Kidney tubule cell (primary cell): ENCODE results near the gene PDCD11.
"Not testable (repeated sequence)": the region's sequence is repeated elsewhere in the genome, so short reads cannot be mapped to it uniquely, and the experiment has no call there.

Experiments used
- DNase-seq: peaks from one replicate; pipeline ENCODE4 v3.0.0-alpha.2; 2018; ENCODE audit warnings: low spot score

The PDCD11 gene

GRCh38 chr10:103396067-103396788 is at the start of gene PDCD11, which contains the start of gene ATP5MK:
PDCD11 (plus strand) TSS chr10:103396626; CDS start chr10:103398427, 1,801 bp downstream.
ATP5MK (minus strand) TSS chr10:103396475; CDS start chr10:103392457, 4,018 bp downstream.
- peak; percentile 99 for DNase-seq

GRCh38 chr10:103350175-103350516 is 46.3 kb upstream of the PDCD11 start:
- DNase-seq = peak; percentile 6

GRCh38 chr10:103350517-103351260 is 45.7 kb upstream of the PDCD11 start, which contains the start of gene PCGF6:
PCGF6 (minus strand) TSS chr10:103351140; CDS start chr10:103351066, 74 bp downstream.
- peak; percentile 83 for DNase-seq

- no peak for DNase-seq
Measured at GRCh38 chr10:103353281-103353680, 43.1 kb upstream of the PDCD11 start.

DNA sequence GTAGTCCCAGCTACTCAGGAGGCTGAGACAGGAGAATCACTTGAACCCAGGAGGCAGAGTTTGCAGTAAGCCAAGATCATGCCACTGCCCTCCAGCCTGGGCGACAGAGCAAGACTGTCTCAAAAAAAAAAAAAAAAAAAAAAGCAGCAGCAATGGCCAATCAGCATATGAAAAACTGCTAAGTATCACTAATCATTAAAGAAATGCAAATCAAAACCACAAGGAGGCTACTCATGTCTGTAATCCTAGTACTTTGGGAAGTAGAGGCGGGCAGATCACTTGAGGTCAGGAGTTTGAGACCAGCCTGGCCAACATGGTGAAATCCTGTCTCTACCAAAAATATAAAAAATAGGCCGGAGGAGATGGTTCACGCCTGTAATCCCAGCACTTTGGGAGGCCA is 41.9 kb upstream of the PDCD11 start:
- not testable (repeated sequence) for DNase-seq

DNA sequence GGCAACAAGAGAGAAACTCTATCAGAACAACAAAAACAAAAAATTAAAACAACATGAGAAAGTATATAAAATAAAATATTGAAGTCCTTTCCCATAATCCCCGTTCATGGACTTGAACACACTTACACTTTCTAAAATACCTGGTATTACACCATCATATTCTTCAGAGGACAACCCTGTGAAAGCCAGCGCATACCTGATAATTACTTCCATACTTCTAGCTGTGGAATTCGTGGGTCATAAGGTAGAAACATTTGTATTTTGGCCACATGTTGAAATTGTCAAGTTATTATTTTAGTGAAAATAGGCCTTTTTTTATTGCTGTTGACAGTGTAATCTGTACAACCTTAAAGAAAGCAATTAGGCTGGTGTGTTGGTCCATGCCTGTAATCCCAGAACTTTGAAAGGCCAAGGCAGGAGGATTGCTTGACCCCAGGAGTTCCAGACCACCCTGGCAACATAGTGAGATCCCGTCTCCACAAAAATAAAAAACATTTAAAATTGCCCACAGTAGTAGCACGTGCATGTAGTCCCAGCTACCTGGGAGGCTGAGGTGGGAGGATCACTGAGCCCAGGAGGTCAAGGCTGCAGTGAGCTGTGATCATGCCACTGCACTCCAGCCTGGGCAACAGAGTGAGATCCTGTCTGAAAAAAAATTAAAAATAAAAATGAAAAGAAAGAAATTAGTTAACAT is 40.4 kb upstream of the PDCD11 start:
- no peak for DNase-seq

GRCh38 chr10:103359493-103359892 is 36.9 kb upstream of the PDCD11 start:
- DNase-seq = not testable (repeated sequence)

DNA sequence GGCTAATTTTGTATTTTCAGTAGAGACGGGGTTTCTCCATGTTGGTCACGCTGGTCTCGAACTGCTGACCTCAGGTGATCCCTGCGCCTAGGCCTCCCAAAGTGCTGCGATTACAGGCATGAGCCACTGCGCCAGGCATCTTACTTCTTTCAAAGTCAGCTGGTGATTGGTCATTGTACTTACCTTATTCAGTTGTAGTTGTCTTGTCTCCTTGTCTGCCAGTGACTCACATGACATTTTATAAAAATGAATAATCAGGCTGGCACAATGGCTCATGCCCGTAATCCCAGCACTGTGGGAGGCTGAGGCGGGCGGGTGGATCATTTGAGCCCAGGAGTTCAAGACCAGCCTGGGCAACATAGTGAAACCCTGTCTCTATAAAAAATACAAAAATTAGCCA is 35.6 kb upstream of the PDCD11 start:
- peak; percentile 69 for DNase-seq

DNA sequence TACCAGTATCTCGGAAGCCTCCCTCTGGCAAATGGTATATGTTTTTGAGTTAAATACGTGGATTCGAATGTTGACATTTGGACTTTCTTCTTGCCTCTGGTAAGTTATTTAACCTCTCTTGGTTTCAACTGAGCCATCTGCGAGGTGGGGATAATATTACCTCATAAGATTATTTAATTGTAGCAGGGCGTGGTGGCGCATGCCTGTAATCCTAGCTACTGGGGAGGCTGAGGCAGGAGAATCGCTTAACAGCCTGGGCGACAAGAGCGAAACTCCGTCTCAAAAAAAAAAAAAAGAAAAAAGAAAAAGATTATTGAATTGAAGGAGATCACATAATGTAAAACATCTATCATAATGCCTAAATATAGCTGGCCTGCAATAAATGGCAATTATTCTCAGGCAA is 29.0 kb upstream of the PDCD11 start:
- DNase-seq = no peak

DNA sequence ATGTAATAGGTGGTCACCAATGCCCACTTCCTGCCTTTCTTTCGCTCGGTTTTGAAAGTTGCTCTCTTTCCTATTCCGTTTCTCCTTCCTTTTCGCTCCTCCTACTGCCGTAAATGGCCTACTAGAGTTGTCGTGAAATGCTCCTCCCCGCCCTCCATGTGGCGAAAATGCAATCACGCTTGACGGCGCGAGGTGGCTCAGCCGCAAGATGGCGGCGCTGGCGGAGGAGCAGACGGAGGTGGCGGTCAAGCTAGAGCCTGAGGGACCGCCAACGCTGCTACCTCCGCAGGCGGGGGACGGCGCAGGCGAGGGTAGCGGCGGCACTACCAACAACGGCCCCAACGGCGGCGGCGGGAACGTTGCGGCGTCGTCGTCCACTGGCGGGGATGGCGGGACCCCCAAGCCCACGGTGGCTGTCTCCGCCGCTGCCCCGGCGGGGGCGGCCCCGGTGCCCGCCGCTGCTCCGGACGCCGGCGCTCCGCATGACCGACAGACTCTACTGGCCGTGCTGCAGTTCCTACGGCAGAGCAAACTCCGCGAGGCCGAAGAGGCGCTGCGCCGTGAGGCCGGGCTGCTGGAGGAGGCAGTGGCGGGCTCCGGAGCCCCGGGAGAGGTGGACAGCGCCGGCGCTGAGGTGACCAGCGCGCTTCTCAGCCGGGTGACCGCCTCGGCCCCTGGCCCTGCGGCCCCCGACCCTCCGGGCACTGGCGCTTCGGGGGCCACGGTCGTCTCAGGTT is 28.5 kb upstream of the PDCD11 start, which contains the start of gene TAF5:
Gene TAF5 (plus strand): TSS at position 195 of the 737 bp plus-strand sequence. CDS start 14 bp downstream, at position 209.
- peak; percentile 96 for DNase-seq

DNA sequence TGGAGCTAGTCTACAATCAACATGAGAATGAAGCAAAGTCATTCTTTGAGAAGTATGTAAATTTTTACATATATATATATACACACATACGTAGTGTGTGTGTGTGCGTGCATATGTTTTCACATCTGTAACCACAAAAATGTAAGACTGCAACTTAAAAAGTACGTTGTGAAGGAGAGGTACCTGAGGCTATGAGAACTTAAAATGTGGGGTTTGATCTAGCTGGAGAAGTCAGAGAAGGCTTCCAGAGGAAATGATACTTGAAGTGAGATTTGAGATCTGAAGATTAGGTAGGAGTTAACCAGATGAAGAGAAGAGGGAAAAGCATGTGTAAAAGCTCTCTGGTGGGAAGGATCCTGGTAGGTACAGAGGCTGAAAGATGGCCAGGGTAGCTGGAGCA is 22.9 kb upstream of the PDCD11 start:
- no peak for DNase-seq

GRCh38 chr10:103374263-103374662 is 22.2 kb upstream of the PDCD11 start:
- no peak for DNase-seq

GRCh38 chr10:103382769-103383168 is 13.7 kb upstream of the PDCD11 start:
- DNase-seq = no peak

- DNase-seq = peak; percentile 46
Measured at GRCh38 chr10:103394180-103394579, 2.2 kb upstream of the PDCD11 start.

DNA sequence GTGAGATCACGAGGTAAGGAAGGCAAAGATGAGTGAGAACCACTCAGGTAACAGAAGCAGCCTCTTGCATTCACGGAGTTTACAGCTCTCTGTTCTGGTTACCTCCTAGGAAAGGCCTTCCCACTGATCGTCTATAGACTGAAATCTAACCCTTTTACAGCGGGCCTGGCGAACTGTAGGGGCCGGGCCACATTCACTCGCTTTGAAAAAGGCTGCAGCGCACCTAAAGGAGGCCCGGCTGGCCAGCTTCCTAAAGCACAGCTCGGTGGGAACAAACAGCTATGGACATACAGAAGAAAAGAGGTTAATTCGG is 716 bp upstream of the PDCD11 start:
- DNase-seq = peak; percentile 20

GRCh38 chr10:103396789-103397087 is 312 bp downstream of the PDCD11 start:
- no peak for DNase-seq

DNA sequence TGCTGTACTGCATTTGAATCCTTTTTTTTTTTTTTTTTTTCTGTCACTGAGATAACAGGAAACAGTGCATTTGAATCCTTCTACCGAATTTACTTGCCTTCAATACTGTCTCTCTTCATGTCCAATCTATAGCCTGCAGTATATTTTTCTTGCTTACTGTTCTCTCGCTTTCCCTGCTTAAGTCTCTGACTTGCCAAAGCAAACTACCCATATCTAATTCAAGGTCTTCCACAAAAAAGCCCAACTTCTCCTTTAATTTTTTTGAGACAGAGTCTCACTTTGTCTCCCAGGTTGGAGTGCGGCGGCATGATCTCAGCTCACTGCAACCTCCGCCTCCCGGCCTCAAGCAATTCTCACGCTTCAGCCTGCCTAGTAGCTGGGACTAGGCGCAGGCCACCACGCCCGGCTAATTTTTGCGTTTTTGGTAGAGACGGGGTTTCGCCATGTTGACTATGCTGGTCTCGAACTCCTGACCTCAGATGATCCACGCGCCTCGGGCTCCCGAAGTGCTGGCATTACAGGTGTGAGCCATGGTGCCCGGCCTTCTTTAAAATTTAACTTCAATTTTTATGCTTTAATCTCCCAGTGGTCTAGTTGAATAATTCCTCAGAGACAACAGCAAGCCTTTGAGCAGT is 882 bp downstream of the PDCD11 start:
- DNase-seq = peak; percentile 43

- DNase-seq = no peak
Measured at GRCh38 chr10:103413564-103413963, 17.1 kb downstream of the PDCD11 start.

GRCh38 chr10:103415581-103415980 is 19.2 kb downstream of the PDCD11 start:
- no peak for DNase-seq

- peak; percentile 50 for DNase-seq
Measured at GRCh38 chr10:103416436-103417147, 20.2 kb downstream of the PDCD11 start.

DNA sequence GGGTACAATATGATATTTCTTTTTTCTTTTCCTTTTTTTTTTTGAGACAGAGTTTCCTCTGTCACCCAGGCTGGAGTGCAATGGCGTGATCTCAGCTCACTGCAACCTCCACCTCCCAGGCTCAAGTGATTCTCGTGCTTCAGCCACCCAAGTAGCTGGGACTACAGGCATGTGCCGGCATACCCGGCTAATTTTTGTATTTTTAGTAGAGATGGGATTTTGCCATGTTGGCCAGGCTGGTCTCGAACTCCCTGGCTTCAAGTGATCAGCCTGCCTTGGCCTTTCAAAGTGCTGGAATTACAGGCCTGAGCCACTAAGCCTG is 20.7 kb downstream of the PDCD11 start:
- DNase-seq = not testable (repeated sequence)
